A549 (cell line): ENCODE measurements around the gene ARHGDIB.

Experiments used
- BHLHE40 ChIP-seq: IDR thresholded peaks from 2 replicates; pipeline ENCODE4 v1.6.1; 2012; ENCODE audit warnings: low read depth, low read length, inconsistent platforms
- CHD2 ChIP-seq: fragments of 150-350 bp; IDR thresholded peaks from 2 replicates; pipeline ENCODE4 v1.6.1; 2014; ENCODE audit warnings: low read length; ENCODE audit not compliant: partially characterized antibody
- MAZ ChIP-seq: fragments of 150-350 bp; IDR thresholded peaks from 2 replicates; pipeline ENCODE4 v1.6.1; 2014; ENCODE audit warnings: antibody characterized with exemption, low read depth, low read length, borderline replicate concordance
- NR3C1 ChIP-seq: fragments of >200 bp; sonication (Bioruptor Twin); formaldehyde crosslinking; IDR thresholded peaks from 3 replicates; pipeline ENCODE4 v1.6.1; 2017
- PBX3 ChIP-seq: IDR thresholded peaks from 2 replicates; pipeline ENCODE4 v1.6.1; 2012
- POLR2A ChIP-seq: IDR thresholded peaks from 2 replicates; pipeline ENCODE4 v1.6.1; 2012; ENCODE audit warnings: mild to moderate bottlenecking, low read length
- POLR2AphosphoS2 ChIP-seq: conservative IDR thresholded peaks from 2 replicates; pipeline ENCODE4 v1.6.1; 2012; ENCODE audit warnings: low read length, improper control_type of control experiment, inconsistent platforms
- RAD21 ChIP-seq, 2 experiments: fragments of >200 bp in 1 of 2; sonication (Bioruptor Twin) in 1 of 2; formaldehyde crosslinking in 1 of 2; IDR thresholded peaks in 1 of 2; conservative IDR thresholded peaks in 1 of 2; 2 replicates in 1 of 2; 3 replicates in 1 of 2; pipeline ENCODE4 v1.6.1; 2012 to 2018; ENCODE audit warnings: inconsistent platforms in 1 of 2
- ZFP36 ChIP-seq: fragments of 450-650 bp; IDR thresholded peaks from 2 replicates; pipeline ENCODE4 v1.6.1; 2014; ENCODE audit warnings: borderline replicate concordance; ENCODE audit not compliant: partially characterized antibody

- TF ChIP-seq BHLHE40: no peak
- TF ChIP-seq NR3C1: no peak
- no peak for TF ChIP-seq POLR2A
- no peak for TF ChIP-seq PBX3
- no peak for TF ChIP-seq CHD2
- no peak for TF ChIP-seq MAZ
- no peak for TF ChIP-seq POLR2AphosphoS2
- TF ChIP-seq ZFP36: no peak
- TF ChIP-seq RAD21 (conservative IDR thresholded peaks at IDR 0.05 in 1 of 2, IDR thresholded peaks at IDR 0.05 in 1 of 2): no peak
These were observed 3.8 kb upstream of the ARHGDIB start for GRCh38 chr12:14965221-14965620.
